Epithelial cell of proximal tubule (primary cell): ENCODE data around the gene ANXA6. TPM values are rescaled to one million over a fixed set of nuclear protein-coding genes. Genes with fewer than 3 reads are reported as not detected.
A peak's percentile ranks its signal among the peaks of the same experiment; 100 is the strongest.

Experiments used
- DNase-seq: peaks from one replicate; pipeline ENCODE4 v3.0.0-alpha.2; 2011; ENCODE audit warnings: low read depth
- H3K4me3 ChIP-seq: 2 replicates; pipeline ENCODE4 v1.5.1; 2011; ENCODE audit warnings: low read depth, mild to moderate bottlenecking, low read length
- CTCF ChIP-seq: conservative IDR thresholded peaks from 2 replicates; pipeline ENCODE4 v1.5.1; 2012; ENCODE audit warnings: low read depth, mild to moderate bottlenecking, low read length
- total RNA-seq: library from RNA; depleted of rRNA; stranded (reverse); fragments of >200 nt; gene quantifications from 2 replicates; pipeline ENCODE4 v1.2.3, GENCODE V29; 2015

Gene ANXA6
- total RNA-seq, 1 donor from 2014 or later, result 83.6 TPM

DNA sequence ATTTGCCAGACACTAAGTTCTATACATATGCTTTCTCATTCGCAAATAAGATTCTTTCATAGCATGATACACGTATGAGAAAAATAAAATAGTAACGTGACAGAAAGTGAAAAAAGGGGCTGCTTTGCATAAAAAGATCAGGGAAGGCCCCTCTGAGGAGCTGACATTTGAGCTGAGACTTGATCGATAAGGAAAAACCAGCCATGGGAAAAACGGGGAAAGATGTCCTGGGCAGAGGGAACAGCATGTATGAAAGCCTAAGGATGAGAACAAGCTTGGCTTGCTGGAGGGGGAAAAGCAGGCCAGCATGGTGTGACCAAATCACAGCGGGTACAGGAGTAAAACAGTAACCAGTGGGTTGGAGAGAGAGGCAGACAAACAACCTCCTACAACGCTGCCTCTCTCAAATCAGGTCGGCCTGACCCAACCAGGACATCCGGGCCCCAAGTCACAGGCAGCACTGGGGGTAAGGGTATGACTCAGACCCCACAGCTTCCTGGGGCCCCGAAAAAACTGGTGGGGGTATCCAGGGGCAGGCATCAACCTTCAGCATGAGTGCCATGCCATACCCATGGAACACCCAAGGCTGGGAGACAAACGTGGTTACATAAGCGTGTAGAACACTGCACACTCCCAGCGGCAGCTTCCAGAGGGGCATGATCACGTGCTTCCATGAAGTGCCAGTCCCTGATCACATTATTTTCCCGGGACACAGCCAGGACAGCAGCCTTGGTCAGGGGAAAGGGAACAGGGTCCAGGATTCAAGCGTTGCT lies 78.9 kb downstream of the ANXA6 start:
- peak overlapping the region; percentile 84 for H3K4me3 ChIP-seq
- DNase-seq, result peak; percentile 63
- TF ChIP-seq CTCF, result no peak

GRCh38 chr5:151077967-151078366 lies 79.6 kb downstream of the ANXA6 start:
- DNase-seq, result no peak
- peak overlapping the region; percentile 84 for H3K4me3 ChIP-seq
- TF ChIP-seq CTCF, result no peak

DNA sequence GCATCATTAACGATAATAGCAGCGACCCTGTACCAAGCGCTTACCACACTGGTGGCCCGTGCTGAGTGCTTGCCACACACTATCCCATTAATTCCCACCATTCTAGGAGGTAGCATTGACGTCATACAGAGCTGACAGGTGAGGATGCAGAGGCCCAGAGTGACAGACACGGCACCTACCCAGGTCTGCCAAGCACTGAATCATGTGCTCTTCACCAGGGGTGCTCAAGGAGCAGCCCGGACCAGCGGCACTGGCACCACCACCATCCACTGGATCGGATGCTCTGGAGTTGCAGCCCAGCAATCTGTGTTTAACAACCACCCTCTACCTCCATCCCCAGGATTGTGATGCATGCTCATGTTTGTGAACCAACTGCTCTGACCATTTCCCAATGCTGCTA lies 80.2 kb downstream of the ANXA6 start:
- DNase-seq, result no peak

GRCh38 chr5:151076616-151077015 lies 81.0 kb downstream of the ANXA6 start:
- no peak for DNase-seq
- TF ChIP-seq CTCF, result no peak
- no peak overlapping the region for H3K4me3 ChIP-seq

More for the DNA sequence above, 80.2 kb downstream of the ANXA6 start:
- H3K4me3 ChIP-seq, result no peak overlapping the region
- no peak for TF ChIP-seq CTCF

- no peak for TF ChIP-seq CTCF
- DNase-seq, result no peak
- no peak overlapping the region for H3K4me3 ChIP-seq
Observed at GRCh38 chr5:151075698-151076331, 81.8 kb downstream of the ANXA6 start.

GRCh38 chr5:151074557-151074956 lies 83.0 kb downstream of the ANXA6 start:
- no peak for DNase-seq
- no peak overlapping the region for H3K4me3 ChIP-seq
- no peak for TF ChIP-seq CTCF
